HFF-Myc (cell line): ENCODE data around the gene SMIM17.

Experiments
- DNase-seq: peaks from one replicate; pipeline ENCODE4 v3.0.0-alpha.2; 2011; ENCODE audit warnings: low read depth; ENCODE audit errors: extremely low read depth
- H3K4me3 ChIP-seq: replicated peaks from 2 replicates; pipeline ENCODE4 v1.5.1; 2011; ENCODE audit warnings: low read depth, mild to moderate bottlenecking, control low read depth, low read length
- TF ChIP-seq, protein P1 (sequence below): IDR thresholded peaks from 2 replicates; pipeline ENCODE4 v1.5.1; 2012; ENCODE audit warnings: mild to moderate bottlenecking, low read depth, low read length, control low read depth; ENCODE audit errors: missing control alignments

Gene SMIM17

DNA sequence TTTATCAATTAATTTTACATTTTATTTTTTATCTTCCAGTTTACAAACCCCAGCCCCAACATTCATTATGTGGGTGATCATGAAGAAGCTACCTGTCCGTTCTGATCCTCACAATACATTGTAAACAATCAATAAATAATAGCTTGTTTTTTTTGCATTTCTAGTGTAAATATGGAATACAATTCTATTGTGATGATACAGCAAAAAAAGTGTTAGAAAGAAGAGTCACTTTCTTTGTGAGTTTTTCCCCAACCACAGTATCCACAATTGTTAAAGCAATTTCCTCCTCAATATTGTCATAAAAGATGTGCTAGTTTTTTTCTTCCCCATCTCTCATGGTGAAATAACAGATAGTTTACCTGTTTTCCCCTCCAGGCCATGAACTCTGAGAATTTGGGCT, 58.9 kb downstream of the SMIM17 start:
- DNase-seq = no peak
- TF ChIP-seq, protein P1, sequence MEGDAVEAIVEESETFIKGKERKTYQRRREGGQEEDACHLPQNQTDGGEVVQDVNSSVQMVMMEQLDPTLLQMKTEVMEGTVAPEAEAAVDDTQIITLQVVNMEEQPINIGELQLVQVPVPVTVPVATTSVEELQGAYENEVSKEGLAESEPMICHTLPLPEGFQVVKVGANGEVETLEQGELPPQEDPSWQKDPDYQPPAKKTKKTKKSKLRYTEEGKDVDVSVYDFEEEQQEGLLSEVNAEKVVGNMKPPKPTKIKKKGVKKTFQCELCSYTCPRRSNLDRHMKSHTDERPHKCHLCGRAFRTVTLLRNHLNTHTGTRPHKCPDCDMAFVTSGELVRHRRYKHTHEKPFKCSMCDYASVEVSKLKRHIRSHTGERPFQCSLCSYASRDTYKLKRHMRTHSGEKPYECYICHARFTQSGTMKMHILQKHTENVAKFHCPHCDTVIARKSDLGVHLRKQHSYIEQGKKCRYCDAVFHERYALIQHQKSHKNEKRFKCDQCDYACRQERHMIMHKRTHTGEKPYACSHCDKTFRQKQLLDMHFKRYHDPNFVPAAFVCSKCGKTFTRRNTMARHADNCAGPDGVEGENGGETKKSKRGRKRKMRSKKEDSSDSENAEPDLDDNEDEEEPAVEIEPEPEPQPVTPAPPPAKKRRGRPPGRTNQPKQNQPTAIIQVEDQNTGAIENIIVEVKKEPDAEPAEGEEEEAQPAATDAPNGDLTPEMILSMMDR = no peak
- H3K4me3 ChIP-seq = no peak overlapping the region

DNA sequence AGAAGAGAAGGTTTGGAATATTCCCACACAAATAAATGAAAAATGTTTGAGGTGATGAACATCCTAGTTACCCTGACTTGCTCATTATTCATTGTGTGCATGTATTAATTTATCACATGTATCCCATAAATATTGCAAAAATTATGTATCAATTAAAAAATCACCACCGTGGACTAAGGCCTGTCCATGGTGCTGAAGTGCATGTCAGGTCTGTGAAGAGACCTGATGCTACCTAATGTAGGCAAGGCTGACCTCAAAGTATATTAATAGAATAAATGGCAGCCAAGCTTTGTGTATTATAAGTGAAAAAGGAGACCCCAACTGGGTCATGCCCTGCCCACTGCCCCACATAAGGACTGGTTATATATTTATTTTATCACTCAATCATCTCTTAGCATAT, 63.0 kb downstream of the SMIM17 start:
- TF ChIP-seq, protein P1 = no peak
- H3K4me3 ChIP-seq = no peak overlapping the region
- DNase-seq = no peak
